GM12873 (cell line): ENCODE data around the gene NPAS1.

Experiments used
- TF ChIP-seq, protein P1 (sequence below): IDR thresholded peaks from 2 replicates; pipeline ENCODE4 v1.5.1; 2012; ENCODE audit warnings: low read depth, mild to moderate bottlenecking, moderate library complexity, low read length, control low read depth; ENCODE audit not compliant: insufficient read depth; ENCODE audit errors: missing control alignments

The NPAS1 gene

DNA sequence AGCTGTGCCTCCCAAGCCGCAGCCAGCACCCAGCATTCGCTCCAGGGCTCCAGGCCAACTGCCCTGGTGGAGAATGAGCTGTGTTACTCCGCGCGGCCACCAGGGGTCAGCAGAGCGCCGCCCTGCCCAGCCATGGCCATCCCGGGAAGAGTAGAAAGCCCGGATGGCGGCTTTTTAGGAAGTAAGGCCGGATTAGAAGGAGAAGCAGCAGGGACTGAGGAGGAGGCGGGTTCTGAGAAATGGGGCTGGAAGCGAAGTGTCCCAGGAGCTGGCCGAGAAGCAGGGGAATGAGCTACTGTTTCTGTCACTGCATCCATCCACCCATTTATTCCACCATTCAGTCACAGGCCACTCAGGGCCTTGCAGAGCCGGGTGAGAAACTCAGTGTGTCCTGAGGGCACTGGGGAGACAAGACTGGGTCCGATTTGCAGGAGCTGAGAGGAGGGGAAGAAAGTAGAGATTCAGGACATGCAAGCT is 6.6 kb upstream of the NPAS1 start:
- TF ChIP-seq, protein P1, sequence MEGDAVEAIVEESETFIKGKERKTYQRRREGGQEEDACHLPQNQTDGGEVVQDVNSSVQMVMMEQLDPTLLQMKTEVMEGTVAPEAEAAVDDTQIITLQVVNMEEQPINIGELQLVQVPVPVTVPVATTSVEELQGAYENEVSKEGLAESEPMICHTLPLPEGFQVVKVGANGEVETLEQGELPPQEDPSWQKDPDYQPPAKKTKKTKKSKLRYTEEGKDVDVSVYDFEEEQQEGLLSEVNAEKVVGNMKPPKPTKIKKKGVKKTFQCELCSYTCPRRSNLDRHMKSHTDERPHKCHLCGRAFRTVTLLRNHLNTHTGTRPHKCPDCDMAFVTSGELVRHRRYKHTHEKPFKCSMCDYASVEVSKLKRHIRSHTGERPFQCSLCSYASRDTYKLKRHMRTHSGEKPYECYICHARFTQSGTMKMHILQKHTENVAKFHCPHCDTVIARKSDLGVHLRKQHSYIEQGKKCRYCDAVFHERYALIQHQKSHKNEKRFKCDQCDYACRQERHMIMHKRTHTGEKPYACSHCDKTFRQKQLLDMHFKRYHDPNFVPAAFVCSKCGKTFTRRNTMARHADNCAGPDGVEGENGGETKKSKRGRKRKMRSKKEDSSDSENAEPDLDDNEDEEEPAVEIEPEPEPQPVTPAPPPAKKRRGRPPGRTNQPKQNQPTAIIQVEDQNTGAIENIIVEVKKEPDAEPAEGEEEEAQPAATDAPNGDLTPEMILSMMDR = peak; percentile 98

DNA sequence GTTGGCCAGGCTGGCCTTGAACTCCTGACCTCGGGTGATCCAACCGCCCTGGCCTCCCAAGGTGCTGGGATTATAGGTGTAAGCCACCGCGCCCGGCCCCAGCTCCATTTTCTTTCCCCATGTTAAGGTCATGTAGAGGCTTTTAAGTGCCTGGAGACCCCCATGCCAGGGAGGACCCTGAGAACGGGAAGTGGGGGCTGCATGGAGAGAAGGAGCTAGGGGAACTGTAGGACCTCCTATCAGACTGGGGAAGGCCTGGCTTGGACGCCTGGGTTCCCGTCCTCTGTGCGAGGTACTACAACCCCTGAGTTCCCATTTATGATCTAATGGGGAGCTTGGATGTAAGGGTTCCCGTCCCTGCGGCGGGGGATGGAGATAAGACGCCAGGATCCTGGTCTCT is 714 bp upstream of the NPAS1 start:
- TF ChIP-seq, protein P1 = no peak

DNA sequence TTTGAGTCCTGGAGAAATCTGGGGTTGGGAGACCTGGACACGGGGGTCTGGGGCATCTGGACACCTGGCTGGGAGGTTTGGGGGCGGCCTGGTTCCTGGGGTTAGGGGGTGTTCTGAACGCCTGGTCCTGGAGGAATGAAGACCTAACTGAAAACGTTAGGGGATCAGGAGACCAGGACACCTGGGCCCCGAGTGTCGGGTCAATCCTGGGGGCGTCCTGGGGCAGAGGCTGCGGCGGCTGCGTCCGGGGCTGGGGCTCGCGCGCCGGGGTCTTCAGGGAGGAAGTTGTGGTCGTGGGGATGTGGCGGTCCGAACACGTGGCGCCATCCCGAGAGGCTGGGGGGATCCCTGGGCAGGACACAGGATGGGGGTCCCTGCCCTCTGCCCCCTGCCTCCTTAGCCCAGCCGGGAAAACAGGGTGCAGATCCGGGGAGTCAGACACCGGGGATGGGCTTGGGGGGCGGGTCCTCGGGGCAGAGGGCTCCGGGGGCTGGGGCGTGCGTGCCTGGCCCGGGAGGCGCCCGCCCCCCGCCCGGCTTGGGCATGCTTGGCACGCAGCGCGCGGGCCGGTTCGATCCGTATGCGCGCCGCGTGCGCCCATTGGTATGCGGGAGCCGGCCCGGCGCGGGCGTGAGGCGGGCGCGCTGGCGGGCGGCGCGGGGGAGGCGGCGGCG is 632 bp downstream of the NPAS1 start:
- TF ChIP-seq, protein P1 = no peak

DNA sequence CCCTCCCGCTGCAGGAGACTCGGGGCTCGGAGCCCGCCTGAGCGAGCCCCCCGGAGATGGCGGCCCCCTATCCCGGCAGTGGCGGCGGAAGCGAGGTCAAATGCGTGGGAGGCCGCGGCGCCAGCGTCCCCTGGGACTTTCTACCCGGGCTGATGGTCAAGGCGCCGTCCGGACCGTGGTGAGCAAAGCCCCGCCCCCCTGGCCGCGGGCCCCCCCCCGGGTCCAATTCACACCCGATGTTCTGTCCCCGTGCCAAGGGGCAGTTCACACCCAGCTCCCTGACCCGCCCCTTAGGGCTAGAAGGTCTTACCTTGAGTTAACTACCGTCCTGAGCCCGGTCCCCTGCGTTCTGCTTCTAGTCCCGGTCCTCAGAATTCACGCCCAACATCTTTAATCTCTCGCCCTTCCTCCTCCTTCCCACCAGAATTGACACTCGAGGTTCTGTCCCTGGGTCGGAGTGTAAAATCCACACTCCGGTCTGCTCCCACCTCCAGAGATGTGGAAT is 1.4 kb downstream of the NPAS1 start:
- TF ChIP-seq, protein P1 = no peak

DNA sequence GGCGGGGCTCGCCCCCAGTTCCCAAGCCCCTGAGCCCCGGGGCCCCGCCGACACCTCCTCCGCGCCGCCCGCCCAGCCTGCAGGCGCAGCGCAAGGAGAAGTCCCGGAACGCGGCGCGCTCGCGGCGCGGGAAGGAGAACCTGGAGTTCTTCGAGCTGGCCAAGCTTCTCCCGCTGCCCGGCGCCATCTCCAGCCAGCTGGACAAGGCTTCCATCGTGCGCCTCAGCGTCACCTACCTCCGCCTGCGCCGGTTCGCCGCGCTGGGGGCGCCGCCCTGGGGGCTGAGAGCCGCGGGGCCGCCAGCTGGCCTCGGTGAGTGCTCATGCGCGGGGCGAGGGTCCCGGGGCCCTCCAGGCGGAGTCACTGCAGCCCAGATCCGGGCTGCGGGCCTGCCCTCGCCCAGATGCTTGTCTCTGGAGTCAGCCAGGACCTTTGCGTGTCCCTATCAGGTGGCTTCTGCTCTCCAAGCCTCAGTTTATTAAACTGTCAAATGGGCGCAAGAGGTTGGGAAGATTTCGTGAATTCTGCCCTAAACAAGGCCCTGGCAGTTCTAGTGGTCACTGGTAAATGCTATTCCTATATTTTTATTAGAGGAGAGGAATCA is 2.0 kb downstream of the NPAS1 start:
- TF ChIP-seq, protein P1 = no peak

DNA sequence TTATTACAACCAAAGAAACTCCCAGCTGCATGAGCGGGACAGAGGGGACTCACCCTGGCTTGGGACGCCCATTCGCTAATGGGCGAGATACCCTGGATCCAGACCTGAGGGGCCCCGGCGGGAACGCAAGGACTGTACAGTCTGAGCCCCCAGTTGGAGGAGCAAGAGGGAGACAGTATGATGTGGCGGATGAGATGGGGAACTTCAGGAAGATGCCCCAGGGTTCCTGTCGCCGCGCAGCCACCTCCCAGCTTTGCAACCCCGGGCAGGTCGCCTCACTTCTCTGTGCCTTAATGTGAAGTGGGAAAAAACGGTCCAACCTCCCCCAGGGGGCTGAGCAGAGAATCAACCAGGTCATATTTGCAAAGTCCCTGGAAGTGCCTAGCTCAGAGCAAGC is 2.5 kb downstream of the NPAS1 start:
- TF ChIP-seq, protein P1 = no peak

DNA sequence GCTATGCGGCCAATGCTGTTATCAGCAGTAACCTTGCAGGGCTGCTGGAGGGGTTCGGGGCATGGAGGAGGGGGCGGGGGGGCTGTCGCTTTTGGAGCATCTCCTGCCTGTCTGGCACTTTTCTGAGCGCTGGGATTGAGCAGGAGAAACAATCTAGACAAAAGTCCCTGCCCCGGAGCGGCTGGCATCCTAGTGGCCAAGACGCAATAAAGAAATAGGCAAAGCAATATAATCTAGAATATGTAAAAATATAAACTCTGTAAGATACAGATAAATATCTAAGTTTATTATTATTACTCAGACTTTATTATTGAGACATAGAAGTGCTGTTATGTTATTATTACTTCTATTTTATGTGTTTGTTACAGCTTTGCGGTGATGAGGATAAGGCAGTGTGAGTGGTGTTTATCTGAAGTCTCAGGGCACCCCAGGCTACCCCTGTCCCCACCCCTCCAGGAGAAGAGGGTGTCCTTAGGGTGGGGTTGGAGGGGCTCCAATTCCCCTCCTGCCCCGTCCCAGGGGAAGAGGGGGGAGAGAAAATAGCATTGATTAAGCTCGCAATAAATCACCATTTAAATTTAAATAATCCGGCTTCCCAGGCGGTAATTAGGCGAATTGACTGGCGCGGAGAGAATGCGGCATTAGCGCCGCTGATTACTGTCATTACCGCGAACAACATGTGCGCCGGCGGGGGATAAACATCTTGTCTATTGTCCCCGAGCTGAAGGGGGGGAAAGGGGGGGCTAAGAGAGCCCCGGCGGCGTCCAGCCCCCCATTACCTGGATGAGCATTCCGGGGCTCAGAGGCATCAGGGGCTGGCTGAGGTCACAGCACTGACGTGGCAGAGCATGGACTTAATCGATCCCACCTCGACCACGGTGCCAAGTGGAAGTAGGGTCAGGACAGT is 3.2 kb downstream of the NPAS1 start:
- TF ChIP-seq, protein P1 = no peak
